HG03108 (cell line): ENCODE results near the gene TMEM252.
A peak's percentile ranks its signal among the peaks of the same experiment; 100 is the strongest.

Experiments
- ATAC-seq: cut with Tn5 transposase; IDR thresholded peaks from one replicate; pipeline ENCODE4 v1.9.1; 2021; ENCODE audit warnings: moderate library complexity; ENCODE audit not compliant: unreplicated experiment

The TMEM252 gene

GRCh38 chr9:68540712-68541535, at the start of gene TMEM252:
TMEM252 (minus strand) TSS chr9:68540883; CDS start chr9:68540814, 69 bp downstream.
- ATAC-seq = no peak

- no peak for ATAC-seq
Observed at GRCh38 chr9:68585034-68585761, 44.5 kb upstream of the TMEM252 start.

- peak; percentile 87 for ATAC-seq
Observed at GRCh38 chr9:68584189-68585033, 43.7 kb upstream of the TMEM252 start.

GRCh38 chr9:68581696-68582095, 41.0 kb upstream of the TMEM252 start:
- ATAC-seq = no peak

GRCh38 chr9:68577774-68578591, 37.3 kb upstream of the TMEM252 start:
- peak; percentile 80 for ATAC-seq

- ATAC-seq = no peak
Observed at GRCh38 chr9:68575817-68576216, 35.1 kb upstream of the TMEM252 start.

- ATAC-seq = no peak
Observed at GRCh38 chr9:68574150-68574549, 33.5 kb upstream of the TMEM252 start.

GRCh38 chr9:68567565-68567964, 26.9 kb upstream of the TMEM252 start:
- no peak for ATAC-seq

- no peak for ATAC-seq
Observed at GRCh38 chr9:68562461-68562860, 21.8 kb upstream of the TMEM252 start.

GRCh38 chr9:68560071-68560844, 19.6 kb upstream of the TMEM252 start:
- ATAC-seq = no peak

GRCh38 chr9:68558545-68558944, 17.9 kb upstream of the TMEM252 start:
- no peak for ATAC-seq

GRCh38 chr9:68555437-68556150, 14.9 kb upstream of the TMEM252 start:
- no peak for ATAC-seq

GRCh38 chr9:68552700-68553476, 12.2 kb upstream of the TMEM252 start:
- no peak for ATAC-seq

- no peak for ATAC-seq
Observed at GRCh38 chr9:68551191-68551590, 10.5 kb upstream of the TMEM252 start.

GRCh38 chr9:68548241-68548640, 7.6 kb upstream of the TMEM252 start:
- no peak for ATAC-seq

GRCh38 chr9:68547417-68547816, 6.7 kb upstream of the TMEM252 start:
- ATAC-seq = no peak

- ATAC-seq = peak; percentile 80
Observed at GRCh38 chr9:68546596-68547390, 6.1 kb upstream of the TMEM252 start.
